GM12878 (cell line): ENCODE results near the gene SHROOM1. TPM values are rescaled to one million over a fixed set of nuclear protein-coding genes. Genes with fewer than 3 reads are reported as not detected.

Source experiments
- ATAC-seq: fragments of 200-7000 bp; cut with Tn5 transposase; 3 replicates; pipeline ENCODE4 v1.9.1; 2020; ENCODE audit warnings: mild to moderate bottlenecking, moderate library complexity
- BruUV-seq: library from RNA; stranded (reverse); fragments of 400-500 nt; replicated peaks from 2 replicates; lab custom pipeline; 2021; lab: Mats Ljungman, UMichigan
- CTCF ChIA-PET: fragments of 300-600 bp; sonication (Branson Sonifier 250); formaldehyde crosslinking; extraction: SDS; loops from one replicate; lab custom pipeline; 2021; ENCODE audit warnings: inconsistent platforms; lab: Yijun Ruan, JAX
- POLR2A ChIA-PET: fragments of 350-600 bp; formaldehyde crosslinking; extraction: SDS; loops from one replicate; lab custom pipeline; 2021; ENCODE audit warnings: inconsistent platforms; lab: Charles Lee
- RAD21 ChIA-PET: fragments of 300-600 bp; sonication (Branson Sonifier 250); formaldehyde crosslinking; loops from one replicate; lab custom pipeline; 2023; ENCODE audit warnings: antibody characterized with exemption; ENCODE audit not compliant: unreplicated experiment; lab: Charles Lee
- SMC1A ChIA-PET: fragments of 300-600 bp; sonication (Branson Sonifier 250); formaldehyde crosslinking; loops from one replicate; lab custom pipeline; 2023; ENCODE audit not compliant: unreplicated experiment, uncharacterized antibody; lab: Charles Lee
- DNase-seq: peaks from one replicate; pipeline ENCODE4 v3.0.0-alpha.2; 2011; ENCODE audit warnings: low read depth, low spot score
- FAIRE-seq: peaks from 3 replicates; lab custom pipeline; 2011; peaks lifted over from hg19 to GRCh38; lab: Jason Lieb, UNC
- H2AFZ ChIP-seq: 2 replicates; pipeline ENCODE4 v1.6.0; 2011; ENCODE audit warnings: low read depth, low read length, control low read depth; ENCODE audit not compliant: control insufficient read depth
- H3K27ac ChIP-seq: 2 replicates; pipeline ENCODE4 v1.5.1; 2011; ENCODE audit warnings: control low read depth; ENCODE audit not compliant: control insufficient read depth, insufficient read depth
- H3K27me3 ChIP-seq, 2 experiments: replicated peaks in 1 of 2; 2 replicates each; pipeline versions ENCODE4 v1.6.0 to v1.6.1; 2011; ENCODE audit warnings: low read length in 1 of 2; ENCODE audit not compliant: control insufficient read depth in 2 of 2, insufficient read depth in 2 of 2
- H3K36me3 ChIP-seq, 2 experiments: 2 replicates each; pipeline ENCODE4 v1.5.1; 2011; ENCODE audit warnings: low read length in 1 of 2; ENCODE audit not compliant: control insufficient read depth in 2 of 2, insufficient read depth in 2 of 2
- H3K4me1 ChIP-seq: 2 replicates; pipeline ENCODE4 v1.6.1; 2011; ENCODE audit warnings: mild to moderate bottlenecking, low read length, moderate library complexity, mixed read lengths; ENCODE audit not compliant: control insufficient read depth, insufficient read depth
- H3K4me2 ChIP-seq: 2 replicates; pipeline ENCODE4 v1.6.0; 2011; ENCODE audit warnings: control low read depth; ENCODE audit not compliant: control insufficient read depth, insufficient read depth
- H3K4me3 ChIP-seq: fragments of 200-600 bp; sonication (generic); 2 replicates; pipeline ENCODE4 v1.5.1; 2016
- H3K79me2 ChIP-seq: 2 replicates; pipeline ENCODE4 v1.6.0; 2011; ENCODE audit warnings: low read length; ENCODE audit not compliant: control insufficient read depth, insufficient read depth
- H3K9ac ChIP-seq: 2 replicates; pipeline ENCODE4 v1.8.0; 2011; ENCODE audit warnings: low read length, control low read depth, mixed read lengths; ENCODE audit not compliant: control insufficient read depth, insufficient read depth
- H3K9me3 ChIP-seq: replicated peaks from 3 replicates; pipeline ENCODE4 v1.5.1; 2011; ENCODE audit warnings: mild to moderate bottlenecking, low read length; ENCODE audit not compliant: control insufficient read depth, insufficient read depth
- H4K20me1 ChIP-seq: 2 replicates; pipeline ENCODE4 v1.6.0; 2011; ENCODE audit not compliant: control insufficient read depth, insufficient read depth
- E4F1 ChIP-seq: fragments of 450-650 bp; IDR thresholded peaks from 2 replicates; pipeline ENCODE4 v1.6.1; 2018; ENCODE audit warnings: borderline replicate concordance, mild to moderate bottlenecking; ENCODE audit not compliant: partially characterized antibody
- NFIC ChIP-seq: IDR thresholded peaks from 2 replicates; pipeline ENCODE4 v1.6.1; 2012; ENCODE audit warnings: low read depth, mild to moderate bottlenecking, inconsistent platforms, low read length, moderate library complexity
- NRF1 ChIP-seq: conservative IDR thresholded peaks from 2 replicates; pipeline ENCODE4 v1.6.1; 2011; ENCODE audit warnings: mild to moderate bottlenecking, low read depth, low read length, improper control_type of control experiment
- RUNX3 ChIP-seq: IDR thresholded peaks from 2 replicates; pipeline ENCODE4 v1.6.1; 2012; ENCODE audit warnings: low read length, inconsistent platforms
- SIX5 ChIP-seq: IDR thresholded peaks from 2 replicates; pipeline ENCODE4 v1.6.1; 2011; ENCODE audit warnings: mild to moderate bottlenecking, low read depth, low read length, moderate library complexity; ENCODE audit not compliant: severe bottlenecking
- SP1 ChIP-seq: IDR thresholded peaks from one replicate; pipeline ENCODE4 v1.6.1; 2011; ENCODE audit warnings: low read depth, low read length
- STAT1 ChIP-seq: fragments of 450-650 bp; conservative IDR thresholded peaks from 2 replicates; pipeline ENCODE4 v1.6.1; 2014; ENCODE audit warnings: antibody characterized with exemption, mild to moderate bottlenecking
- YY1 ChIP-seq: IDR thresholded peaks from 2 replicates; pipeline ENCODE4 v1.6.1; 2011; ENCODE audit warnings: low read depth, mild to moderate bottlenecking, low read length
- ZBTB4 ChIP-seq: fragments of 450-650 bp; formaldehyde crosslinking; IDR thresholded peaks from 2 replicates; pipeline ENCODE4 v1.4.0; 2022; ENCODE audit warnings: mild to moderate bottlenecking, moderate library complexity
- ZNF622 ChIP-seq: fragments of 450-650 bp; IDR thresholded peaks from 2 replicates; pipeline ENCODE4 v1.6.1; 2017; ENCODE audit warnings: mild to moderate bottlenecking, inconsistent platforms
- ZSCAN29 ChIP-seq: fragments of 450-650 bp; IDR thresholded peaks from 2 replicates; pipeline ENCODE4 v1.6.1; 2017; ENCODE audit warnings: mild to moderate bottlenecking, moderate library complexity
- WGBS: methylation state at CpG from one replicate; pipeline ENCODE4 v1.1.6; 2016; ENCODE audit warnings: low lambda C conversion rate; ENCODE audit not compliant: insufficient replicate concordance, insufficient coverage; ENCODE audit errors: missing lambda C conversion rate; 5-methylcytosine and 5-hydroxymethylcytosine counted together
- in situ Hi-C: fragments of 300-500 bp; cut with MboI; formaldehyde crosslinking; loops from 9 replicates; pipeline ENCODE4 v1.14.3; 2018; ENCODE audit warnings: mixed read lengths
- intact Hi-C: fragments of 100-400 bp; cut with micrococcal nuclease; formaldehyde crosslinking; loops from one replicate; pipeline ENCODE4 v1.14.2; 2022; ENCODE audit not compliant: unreplicated experiment
- polyA plus RNA-seq, 11 experiments: library from polyadenylated mRNA; depleted of rRNA in 4 of 11; unstranded in 6 of 11; stranded (reverse) in 5 of 11; fragments of >200 nt; fragmentation: Nextera tagmentation in 4 of 11; fragmentation: Illumina TruSeq in 1 of 11; extraction: Ambion mirVana in 4 of 11; extraction: Trizol in 1 of 11; gene quantifications; 1 replicate in 1 of 11; 2 replicates in 10 of 11; pipeline versions ENCODE4 v1.2.1 to v1.2.3, GENCODE V29; 2011 to 2016; ENCODE audit warnings: inconsistent platforms in 2 of 11, missing spikeins in 2 of 11, low read depth in 1 of 11
- total RNA-seq, 4 experiments: library from RNA; depleted of rRNA in 3 of 4; stranded (reverse); fragments of >200 nt in 3 of 4; fragmentation: Illumina TruSeq in 1 of 4; extraction: Trizol in 1 of 4; gene quantifications; 2 replicates each; pipeline versions ENCODE4 v1.2.1 to v1.2.3, GENCODE V29; 2013 to 2021
- TF ChIP-seq, protein P1 (sequence below): IDR thresholded peaks from 2 replicates; pipeline ENCODE4 v1.6.1; 2012; ENCODE audit warnings: low read depth, low read length, improper control_type of control experiment
- TF ChIP-seq, protein P2 (sequence below): fragments of 150-350 bp; IDR thresholded peaks from 2 replicates; pipeline ENCODE4 v1.6.1; 2014; ENCODE audit warnings: mild to moderate bottlenecking, low read depth, low read length

Gene SHROOM1
- total and polyA plus RNA-seq, 10 of the 15 experiments (the other 5 are each of a cell fraction or from before 2014, with no cell fraction given): 0.05 to 3.9 (median 1.3) TPM

- TF ChIP-seq YY1: no peak
These were observed at the start of gene SHROOM1 (continued) for GRCh38 chr5:132830436-132831094.

DNA sequence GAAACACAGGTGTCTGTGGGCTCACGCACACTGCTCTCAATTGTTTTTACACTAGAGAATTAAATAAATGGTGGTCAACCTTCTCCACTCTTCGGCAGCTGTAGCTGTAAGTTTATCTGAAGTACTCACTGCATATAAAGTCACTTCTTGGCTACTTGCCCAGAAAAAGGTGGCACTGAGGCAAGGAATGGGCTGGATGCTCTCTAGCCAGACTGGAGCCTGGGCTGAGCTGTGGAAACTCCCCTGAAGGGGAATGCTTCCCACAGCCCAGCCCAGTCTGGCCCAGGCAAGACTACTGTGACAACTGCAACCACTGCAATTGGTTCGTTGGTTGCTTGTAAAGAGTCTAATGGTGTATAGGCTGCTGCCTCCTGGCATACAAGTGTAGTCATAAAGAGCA lies 47.5 kb upstream of the SHROOM1 start:
- RAD21 ChIA-PET: no interaction called here
- no TSS peak for BruUV-seq
- Histone ChIP-seq H3K27ac (no peak overlapping the region), H3K4me2 (no peak overlapping the region)
- in situ Hi-C loops: no loop called here
- TF ChIP-seq, protein P1, sequence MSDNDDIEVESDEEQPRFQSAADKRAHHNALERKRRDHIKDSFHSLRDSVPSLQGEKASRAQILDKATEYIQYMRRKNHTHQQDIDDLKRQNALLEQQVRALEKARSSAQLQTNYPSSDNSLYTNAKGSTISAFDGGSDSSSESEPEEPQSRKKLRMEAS: no peak
- TF ChIP-seq ZSCAN29: no peak
- no peak for TF ChIP-seq STAT1
- TF ChIP-seq, protein P2, sequence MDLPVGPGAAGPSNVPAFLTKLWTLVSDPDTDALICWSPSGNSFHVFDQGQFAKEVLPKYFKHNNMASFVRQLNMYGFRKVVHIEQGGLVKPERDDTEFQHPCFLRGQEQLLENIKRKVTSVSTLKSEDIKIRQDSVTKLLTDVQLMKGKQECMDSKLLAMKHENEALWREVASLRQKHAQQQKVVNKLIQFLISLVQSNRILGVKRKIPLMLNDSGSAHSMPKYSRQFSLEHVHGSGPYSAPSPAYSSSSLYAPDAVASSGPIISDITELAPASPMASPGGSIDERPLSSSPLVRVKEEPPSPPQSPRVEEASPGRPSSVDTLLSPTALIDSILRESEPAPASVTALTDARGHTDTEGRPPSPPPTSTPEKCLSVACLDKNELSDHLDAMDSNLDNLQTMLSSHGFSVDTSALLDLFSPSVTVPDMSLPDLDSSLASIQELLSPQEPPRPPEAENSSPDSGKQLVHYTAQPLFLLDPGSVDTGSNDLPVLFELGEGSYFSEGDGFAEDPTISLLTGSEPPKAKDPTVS: no peak
- no peak for TF ChIP-seq ZBTB4 (CRISPR knock-in tag)
- no peak for TF ChIP-seq SP1
- no peak for TF ChIP-seq NRF1
- TF ChIP-seq NFIC: no peak
- TF ChIP-seq SIX5: no peak
- no peak for TF ChIP-seq RUNX3
- TF ChIP-seq ZNF622: no peak
- no peak for TF ChIP-seq E4F1
- TF ChIP-seq, all 136 proteins: peak for 0
- H4K20me1 ChIP-seq: no peaks in the 10 kb centered on the region
- H3K27me3 ChIP-seq: no peaks in the 10 kb centered on the region
- peaks cover 2 to 3% of the 10 kb centered on the region in 2 experiments; a peak in 3 of 4 replicates for H3K36me3 ChIP-seq
- no peak overlapping the region for H3K4me3 ChIP-seq
- intact Hi-C loops: no loop called here
- no peak for FAIRE-seq
- ChIA-PET SMC1A (interaction anchor here (2.1 kb wide), 1 partner anchor 11 kb away, joined by 7 read pairs; the partner anchor contains the start of gene UQCRQ), CTCF (interaction anchor here (1.0 to 2.1 kb wide), 3 partner anchors 43 to 58 kb away, joined by 3 to 7 read pairs (median 3); partner anchors contain the start of gene SHROOM1), POLR2A (interaction anchor here (0.6 kb wide), 1 partner anchor 14 kb away, joined by 3 read pairs; no protein-coding TSS in a partner anchor)
- 82% methylated on average over 3 of the region's 3 CpGs for WGBS
- ATAC-seq: no peak
- H3K4me1 ChIP-seq: no peaks in the 10 kb centered on the region
- H3K79me2 ChIP-seq: no peaks in the 10 kb centered on the region
- H2AFZ ChIP-seq: no peak overlapping the region
- no peak for DNase-seq
- no peaks in the 10 kb centered on the region for H3K9me3 ChIP-seq
- no peak overlapping the region for H3K9ac ChIP-seq
